A673 (cell line): ENCODE results near the gene DNAAF5. TPM values are rescaled to one million over a fixed set of nuclear protein-coding genes. Genes with fewer than 3 reads are reported as not detected.

Experiments
- BruUV-seq: library from RNA; stranded (reverse); fragments of 400-500 nt; replicated peaks from 2 replicates; lab custom pipeline; 2021; lab: Mats Ljungman, UMichigan
- CTCF ChIA-PET: fragments of 300-600 bp; sonication (Branson Sonifier 250); formaldehyde crosslinking; loops from one replicate; lab custom pipeline; 2022; ENCODE audit warnings: antibody characterized with exemption; lab: Charles Lee
- POLR2A ChIA-PET: fragments of 300-600 bp; sonication (Branson Sonifier 250); formaldehyde crosslinking; loops from one replicate; lab custom pipeline; 2022; ENCODE audit warnings: antibody characterized with exemption; ENCODE audit not compliant: low non-redundant PET; lab: Charles Lee
- DNase-seq: peaks from one replicate; pipeline ENCODE4 v3.0.0-alpha.2; 2015; ENCODE audit warnings: low spot score
- H3K27ac ChIP-seq: fragments of 200-600 bp; sonication (generic); 2 replicates; pipeline ENCODE4 v1.5.1; 2016; ENCODE audit warnings: mixed run types, low read depth, mild to moderate bottlenecking, mixed read lengths, antibody characterized with exemption, low read length; ENCODE audit not compliant: poor library complexity, severe bottlenecking
- H3K27me3 ChIP-seq: fragments of 200-600 bp; sonication (generic); replicated peaks from 2 replicates; pipeline ENCODE4 v1.6.1; 2017; ENCODE audit warnings: mixed run types, low read depth, mild to moderate bottlenecking, mixed read lengths, antibody characterized with exemption, low read length; ENCODE audit not compliant: insufficient read depth, poor library complexity
- H3K36me3 ChIP-seq: fragments of 200-600 bp; sonication (generic); 2 replicates; pipeline ENCODE4 v1.6.1; 2016; ENCODE audit warnings: mixed run types, mild to moderate bottlenecking, mixed read lengths, antibody characterized with exemption, low read length; ENCODE audit not compliant: insufficient read depth, poor library complexity, severe bottlenecking
- H3K4me1 ChIP-seq: fragments of 200-600 bp; sonication (generic); 2 replicates; pipeline ENCODE4 v1.6.1; 2017; ENCODE audit warnings: mixed run types, mild to moderate bottlenecking, mixed read lengths, antibody characterized with exemption, low read length; ENCODE audit not compliant: insufficient read depth, poor library complexity, severe bottlenecking
- H3K4me3 ChIP-seq: fragments of 200-600 bp; sonication (generic); 2 replicates; pipeline ENCODE4 v1.5.1; 2016; ENCODE audit warnings: low read depth, mixed run types, mild to moderate bottlenecking, mixed read lengths, low read length; ENCODE audit not compliant: poor library complexity, severe bottlenecking
- H3K9me3 ChIP-seq: fragments of 200-600 bp; sonication (generic); 2 replicates; pipeline ENCODE4 v1.6.1; 2016; ENCODE audit warnings: mixed run types, low read depth, mild to moderate bottlenecking, mixed read lengths, antibody characterized with exemption, low read length; ENCODE audit not compliant: poor library complexity, severe bottlenecking
- EZH2 ChIP-seq: fragments of 200-600 bp; sonication (generic); IDR thresholded peaks from 2 replicates; pipeline ENCODE4 v1.6.1; 2017; ENCODE audit warnings: borderline replicate concordance, low read depth, mild to moderate bottlenecking, mixed read lengths, antibody characterized with exemption, low read length; ENCODE audit not compliant: poor library complexity, severe bottlenecking
- intact Hi-C: fragments of 100-400 bp; cut with micrococcal nuclease; formaldehyde crosslinking; loops from one replicate; pipeline ENCODE4 v1.10.0; 2022; ENCODE audit not compliant: unreplicated experiment
- total RNA-seq: library from RNA; stranded (reverse); gene quantifications from 2 replicates; pipeline ENCODE4 v1.2.3, GENCODE V29; 2021
- TF ChIP-seq, protein P1 (sequence below): fragments of 300-800, 200-600 bp; sonication (generic); conservative IDR thresholded peaks from 2 replicates; pipeline ENCODE4 v1.5.1; 2017; ENCODE audit warnings: low read depth, mild to moderate bottlenecking, antibody characterized with exemption, low read length, moderate library complexity, mixed read lengths

The DNAAF5 gene
- total RNA-seq, 1 experiment from 2014 or later = 78.1 TPM

DNA sequence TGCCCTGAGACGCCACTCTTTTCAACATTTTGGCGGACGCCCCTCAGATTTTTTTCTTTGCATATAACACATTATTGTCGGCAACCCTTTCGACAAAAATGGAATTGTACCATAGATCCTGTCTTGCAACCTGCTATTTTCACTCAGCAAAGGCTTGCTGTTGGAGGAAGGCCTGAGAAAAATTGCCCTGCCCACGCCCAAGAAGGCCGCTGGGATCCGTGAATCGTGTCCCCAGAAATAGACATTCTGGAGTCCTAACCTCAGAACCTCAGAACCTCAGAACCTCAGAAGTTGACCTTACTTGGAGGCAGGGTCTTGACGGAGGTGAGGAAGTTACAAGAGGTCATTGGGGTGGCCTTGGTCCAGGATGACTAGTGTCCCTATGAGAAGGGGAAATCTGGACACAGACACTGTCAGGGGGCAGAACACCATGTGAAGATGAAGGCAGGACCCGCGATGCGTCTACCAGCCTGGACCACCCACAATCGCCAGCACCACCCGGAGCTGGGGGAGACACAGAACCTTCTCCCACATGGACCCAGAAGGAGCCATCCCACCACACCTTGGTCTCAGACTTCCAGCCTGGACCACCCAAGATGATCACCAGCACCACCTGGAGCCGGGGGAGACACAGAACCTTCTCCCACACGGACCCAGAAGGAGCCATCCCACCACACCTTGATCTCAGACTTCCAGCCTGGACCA, 19.1 kb upstream of the DNAAF5 start:
- Histone ChIP-seq H3K36me3 (no peaks in the 10 kb centered on the region), H3K9me3 (peaks cover 4% of the 10 kb centered on the region), H3K4me1 (no peaks in the 10 kb centered on the region), H3K4me3 (no peak overlapping the region), H3K27me3 (no peaks in the 10 kb centered on the region), H3K27ac (no peak overlapping the region)
- no peak for DNase-seq
- POLR2A ChIA-PET = no interaction called here
- no TSS peak for BruUV-seq
- CTCF ChIA-PET = no interaction called here
- TF ChIP-seq, protein P1, sequence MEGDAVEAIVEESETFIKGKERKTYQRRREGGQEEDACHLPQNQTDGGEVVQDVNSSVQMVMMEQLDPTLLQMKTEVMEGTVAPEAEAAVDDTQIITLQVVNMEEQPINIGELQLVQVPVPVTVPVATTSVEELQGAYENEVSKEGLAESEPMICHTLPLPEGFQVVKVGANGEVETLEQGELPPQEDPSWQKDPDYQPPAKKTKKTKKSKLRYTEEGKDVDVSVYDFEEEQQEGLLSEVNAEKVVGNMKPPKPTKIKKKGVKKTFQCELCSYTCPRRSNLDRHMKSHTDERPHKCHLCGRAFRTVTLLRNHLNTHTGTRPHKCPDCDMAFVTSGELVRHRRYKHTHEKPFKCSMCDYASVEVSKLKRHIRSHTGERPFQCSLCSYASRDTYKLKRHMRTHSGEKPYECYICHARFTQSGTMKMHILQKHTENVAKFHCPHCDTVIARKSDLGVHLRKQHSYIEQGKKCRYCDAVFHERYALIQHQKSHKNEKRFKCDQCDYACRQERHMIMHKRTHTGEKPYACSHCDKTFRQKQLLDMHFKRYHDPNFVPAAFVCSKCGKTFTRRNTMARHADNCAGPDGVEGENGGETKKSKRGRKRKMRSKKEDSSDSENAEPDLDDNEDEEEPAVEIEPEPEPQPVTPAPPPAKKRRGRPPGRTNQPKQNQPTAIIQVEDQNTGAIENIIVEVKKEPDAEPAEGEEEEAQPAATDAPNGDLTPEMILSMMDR = no peak
- TF ChIP-seq EZH2 = no peak
- intact Hi-C loops = no loop called here

DNA sequence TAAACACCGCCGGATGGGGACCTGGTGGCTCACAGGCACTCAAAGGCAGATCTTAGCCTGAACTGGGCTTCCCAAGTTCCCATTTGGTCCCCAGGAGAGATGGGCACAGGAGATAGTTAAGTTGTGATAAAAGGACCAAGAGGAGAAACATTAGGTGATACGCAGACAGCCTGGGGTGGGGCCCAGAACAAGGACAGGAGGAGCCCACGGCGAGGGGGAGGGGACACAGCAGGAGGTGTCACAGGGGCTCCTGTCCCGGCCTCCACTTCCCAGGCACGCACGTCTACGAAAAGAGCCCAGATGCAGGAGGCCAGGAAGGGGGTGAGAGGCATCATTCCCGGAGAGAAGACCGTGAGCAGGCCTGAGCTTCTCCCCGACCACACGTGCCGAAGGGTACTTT, 16.3 kb upstream of the DNAAF5 start:
- Histone ChIP-seq H3K4me3 (no peak overlapping the region), H3K36me3 (no peaks in the 10 kb centered on the region), H3K9me3 (no peaks in the 10 kb centered on the region), H3K27me3 (no peaks in the 10 kb centered on the region), H3K27ac (no peak overlapping the region), H3K4me1 (no peaks in the 10 kb centered on the region)
- DNase-seq = no peak
- POLR2A ChIA-PET = no interaction called here
- no peak for TF ChIP-seq EZH2
- TF ChIP-seq, protein P1 = no peak
- intact Hi-C loops = no loop called here
- no TSS peak for BruUV-seq
- CTCF ChIA-PET = no interaction called here

DNA sequence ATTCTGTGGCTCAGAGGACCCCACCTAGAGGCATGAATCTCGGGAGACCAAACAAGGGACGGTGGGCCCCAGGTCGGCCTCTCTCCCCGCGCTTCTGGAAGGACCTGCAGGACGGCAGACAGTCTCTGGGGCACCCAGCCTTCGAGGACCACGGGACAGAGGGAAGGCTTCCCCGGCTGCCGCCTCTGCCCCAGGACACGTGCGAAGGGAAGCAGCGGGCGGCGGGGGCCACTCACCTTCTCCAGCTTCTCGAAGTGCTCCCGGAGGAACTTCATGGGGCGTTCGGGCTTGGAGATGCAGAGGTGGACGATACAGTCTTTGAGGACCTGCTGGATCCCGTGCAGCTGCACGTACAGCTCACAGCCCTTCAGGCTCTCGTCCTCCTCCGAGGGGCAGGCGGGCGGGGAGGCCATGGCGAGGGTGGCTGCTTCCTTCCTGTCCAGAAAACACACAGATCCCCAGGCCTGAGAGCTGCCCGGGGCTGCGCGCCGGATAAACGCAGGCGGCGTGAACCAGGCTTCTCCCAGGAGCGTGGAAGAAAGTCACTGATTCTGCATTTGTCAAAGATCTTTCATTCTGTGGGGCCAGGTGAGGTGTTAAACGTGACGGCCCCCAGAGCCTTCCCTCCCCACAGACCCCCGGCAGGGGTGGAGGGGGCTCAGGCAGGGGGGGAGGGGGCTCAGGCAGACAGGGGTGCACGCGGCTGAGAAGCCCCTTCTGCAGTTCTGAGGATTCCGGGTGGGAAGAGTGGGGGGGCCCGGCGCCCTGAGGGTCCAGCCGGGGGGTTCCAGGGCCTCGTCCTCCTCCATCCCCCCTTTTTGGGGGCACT, 15.2 kb upstream of the DNAAF5 start:
- no peaks in the 10 kb centered on the region for H3K27me3 ChIP-seq
- ChIA-PET POLR2A (no interaction called here), CTCF (no interaction called here)
- H3K9me3 ChIP-seq = no peaks in the 10 kb centered on the region
- intact Hi-C loops = no loop called here
- peak overlapping the region; percentile 64 for H3K4me3 ChIP-seq
- no peaks in the 10 kb centered on the region for H3K4me1 ChIP-seq
- peak overlapping the region; percentile 37 for H3K27ac ChIP-seq
- no peak for DNase-seq
- no peaks in the 10 kb centered on the region for H3K36me3 ChIP-seq
- TF ChIP-seq EZH2 = no peak
- TF ChIP-seq, protein P1 = no peak
- no TSS peak for BruUV-seq
